ACC112 (cell line): Measurements from ENCODE around the gene DACH1.

Experiments used
- H2AFZ ChIP-seq: fragments of 200-600 bp; sonication (generic); one replicate; pipeline ENCODE4 v1.6.0; 2017; ENCODE audit warnings: antibody characterized with exemption, low read length; ENCODE audit not compliant: unreplicated experiment
- H3K27ac ChIP-seq: fragments of 200-600 bp; sonication (generic); 2 replicates; pipeline ENCODE4 v1.5.1; 2014; ENCODE audit warnings: low read depth, mild to moderate bottlenecking, antibody characterized with exemption, low read length, moderate library complexity
- H3K27me3 ChIP-seq: fragments of 200-600 bp; sonication (generic); 2 replicates; pipeline ENCODE4 v1.6.1; 2014; ENCODE audit warnings: mild to moderate bottlenecking, antibody characterized with exemption, low read length, moderate library complexity, mixed read lengths; ENCODE audit not compliant: insufficient read depth
- H3K36me3 ChIP-seq: fragments of 200-600 bp; sonication (generic); 2 replicates; pipeline ENCODE4 v1.6.1; 2016; ENCODE audit warnings: mild to moderate bottlenecking, antibody characterized with exemption, low read length, moderate library complexity, mixed read lengths; ENCODE audit not compliant: insufficient read depth
- H3K4me1 ChIP-seq: fragments of 200-600 bp; sonication (generic); one replicate; pipeline ENCODE4 v1.6.1; 2016; ENCODE audit warnings: low read length, mixed read lengths; ENCODE audit not compliant: insufficient read depth, unreplicated experiment, control insufficient read depth
- H3K4me3 ChIP-seq: fragments of 200-600 bp; sonication (generic); 2 replicates; pipeline ENCODE4 v1.5.1; 2014; ENCODE audit warnings: mild to moderate bottlenecking, low read depth, low read length
- H3K79me2 ChIP-seq: fragments of 200-600 bp; sonication (generic); one replicate; pipeline ENCODE4 v1.6.0; 2016; ENCODE audit warnings: low read length; ENCODE audit not compliant: control insufficient read depth, unreplicated experiment, insufficient read depth

Gene DACH1

GRCh38 chr13:71801781-71802180 lies 65.2 kb downstream of the DACH1 start:
- no peaks in the 10 kb centered on the region for H3K4me1 ChIP-seq
- no peaks in the 10 kb centered on the region for H3K36me3 ChIP-seq
- H3K79me2 ChIP-seq = no peaks in the 10 kb centered on the region
- H3K27ac ChIP-seq = no peak overlapping the region
- H3K27me3 ChIP-seq = no peaks in the 10 kb centered on the region
- H3K4me3 ChIP-seq = no peak overlapping the region
- no peak overlapping the region for H2AFZ ChIP-seq

GRCh38 chr13:71801165-71801760 lies 65.7 kb downstream of the DACH1 start:
- no peak overlapping the region for H2AFZ ChIP-seq
- H3K4me1 ChIP-seq = no peaks in the 10 kb centered on the region
- H3K4me3 ChIP-seq = no peak overlapping the region
- no peaks in the 10 kb centered on the region for H3K36me3 ChIP-seq
- H3K79me2 ChIP-seq = no peaks in the 10 kb centered on the region
- H3K27ac ChIP-seq = no peak overlapping the region
- no peaks in the 10 kb centered on the region for H3K27me3 ChIP-seq

- Histone ChIP-seq H3K4me3 (no peak overlapping the region), H3K4me1 (no peaks in the 10 kb centered on the region), H3K27me3 (no peaks in the 10 kb centered on the region), H3K27ac (no peak overlapping the region), H3K36me3 (no peaks in the 10 kb centered on the region), H3K79me2 (no peaks in the 10 kb centered on the region), H2AFZ (no peak overlapping the region)
These were observed 67.7 kb downstream of the DACH1 start for GRCh38 chr13:71799324-71799723.

DNA sequence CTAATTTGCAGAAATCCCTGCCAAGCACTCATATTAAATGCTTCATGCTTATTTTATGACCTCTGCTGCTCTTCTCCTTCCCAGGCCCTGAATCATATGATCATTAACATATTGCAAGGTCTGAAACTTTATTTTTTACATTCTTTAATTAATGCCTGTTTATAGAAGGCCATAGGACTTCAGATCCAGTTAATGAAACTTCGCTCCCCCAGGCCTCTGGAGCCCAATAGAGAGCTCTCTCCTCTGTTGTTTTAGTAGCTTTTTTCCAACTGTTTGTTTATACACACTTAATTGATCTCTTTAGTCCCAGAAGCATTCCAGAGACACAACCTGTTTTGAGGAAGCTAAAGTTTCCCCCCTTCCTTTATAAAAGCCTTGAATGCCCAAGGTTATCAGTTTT lies 68.3 kb downstream of the DACH1 start:
- no peaks in the 10 kb centered on the region for H3K27me3 ChIP-seq
- H3K4me3 ChIP-seq = no peak overlapping the region
- no peaks in the 10 kb centered on the region for H3K79me2 ChIP-seq
- H3K27ac ChIP-seq = no peak overlapping the region
- no peaks in the 10 kb centered on the region for H3K4me1 ChIP-seq
- no peaks in the 10 kb centered on the region for H3K36me3 ChIP-seq
- H2AFZ ChIP-seq = no peak overlapping the region

DNA sequence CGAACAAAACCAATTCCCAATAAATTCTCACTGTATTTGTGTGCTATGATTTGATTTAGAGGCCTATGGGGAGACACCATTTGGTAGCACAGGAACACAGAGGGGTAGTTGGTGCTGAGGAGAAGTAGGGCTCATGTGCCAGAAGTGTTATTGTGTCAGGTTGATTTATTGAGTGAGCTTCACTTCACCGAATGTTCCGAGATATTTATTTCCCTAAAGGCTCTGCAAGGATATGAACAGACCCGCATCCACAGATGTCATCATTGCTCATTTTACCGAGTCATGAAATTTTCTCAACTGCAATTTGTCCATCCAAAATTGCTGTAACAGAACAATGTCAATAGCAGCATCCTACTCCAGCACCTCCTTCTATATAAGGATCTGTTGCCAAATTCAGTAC lies 69.5 kb downstream of the DACH1 start:
- no peak overlapping the region for H2AFZ ChIP-seq
- H3K4me3 ChIP-seq = no peak overlapping the region
- no peaks in the 10 kb centered on the region for H3K36me3 ChIP-seq
- no peak overlapping the region for H3K27ac ChIP-seq
- no peaks in the 10 kb centered on the region for H3K27me3 ChIP-seq
- H3K79me2 ChIP-seq = no peaks in the 10 kb centered on the region
- H3K4me1 ChIP-seq = no peaks in the 10 kb centered on the region

- Histone ChIP-seq H3K27me3 (no peaks in the 10 kb centered on the region), H2AFZ (no peak overlapping the region), H3K79me2 (no peaks in the 10 kb centered on the region), H3K36me3 (no peaks in the 10 kb centered on the region), H3K4me3 (no peak overlapping the region), H3K4me1 (no peaks in the 10 kb centered on the region), H3K27ac (no peak overlapping the region)
These were observed 77.2 kb downstream of the DACH1 start for GRCh38 chr13:71789693-71790329.

GRCh38 chr13:71789037-71789436 lies 78.0 kb downstream of the DACH1 start:
- no peaks in the 10 kb centered on the region for H3K36me3 ChIP-seq
- no peaks in the 10 kb centered on the region for H3K79me2 ChIP-seq
- no peaks in the 10 kb centered on the region for H3K27me3 ChIP-seq
- H3K27ac ChIP-seq = no peak overlapping the region
- H3K4me1 ChIP-seq = no peaks in the 10 kb centered on the region
- H3K4me3 ChIP-seq = no peak overlapping the region
- no peak overlapping the region for H2AFZ ChIP-seq

GRCh38 chr13:71787414-71787813 lies 79.6 kb downstream of the DACH1 start:
- H3K4me3 ChIP-seq = no peak overlapping the region
- no peak overlapping the region for H3K27ac ChIP-seq
- no peaks in the 10 kb centered on the region for H3K4me1 ChIP-seq
- H3K79me2 ChIP-seq = no peaks in the 10 kb centered on the region
- no peaks in the 10 kb centered on the region for H3K27me3 ChIP-seq
- no peak overlapping the region for H2AFZ ChIP-seq
- H3K36me3 ChIP-seq = no peaks in the 10 kb centered on the region

DNA sequence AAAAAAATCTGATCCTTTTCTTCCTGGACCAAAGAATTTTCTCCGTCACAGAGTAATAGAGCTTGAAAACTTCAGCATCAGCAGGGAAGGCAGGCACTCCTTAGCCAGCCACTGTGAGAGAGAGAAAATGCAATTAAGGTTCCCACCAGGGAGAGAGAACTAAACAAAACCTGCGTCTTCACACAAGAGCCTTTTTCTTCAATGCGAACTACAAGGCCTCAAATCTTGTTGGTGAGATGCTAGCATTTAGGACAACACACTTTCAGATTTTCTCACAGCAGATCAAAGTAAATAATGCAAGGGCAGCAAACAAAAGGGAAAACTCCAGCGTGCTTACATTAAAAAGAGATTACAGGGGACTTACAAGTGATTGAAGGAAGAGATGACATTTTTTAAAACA lies 80.1 kb downstream of the DACH1 start:
- no peak overlapping the region for H2AFZ ChIP-seq
- H3K79me2 ChIP-seq = no peaks in the 10 kb centered on the region
- H3K27me3 ChIP-seq = no peaks in the 10 kb centered on the region
- no peaks in the 10 kb centered on the region for H3K36me3 ChIP-seq
- H3K27ac ChIP-seq = no peak overlapping the region
- no peak overlapping the region for H3K4me3 ChIP-seq
- no peaks in the 10 kb centered on the region for H3K4me1 ChIP-seq

DNA sequence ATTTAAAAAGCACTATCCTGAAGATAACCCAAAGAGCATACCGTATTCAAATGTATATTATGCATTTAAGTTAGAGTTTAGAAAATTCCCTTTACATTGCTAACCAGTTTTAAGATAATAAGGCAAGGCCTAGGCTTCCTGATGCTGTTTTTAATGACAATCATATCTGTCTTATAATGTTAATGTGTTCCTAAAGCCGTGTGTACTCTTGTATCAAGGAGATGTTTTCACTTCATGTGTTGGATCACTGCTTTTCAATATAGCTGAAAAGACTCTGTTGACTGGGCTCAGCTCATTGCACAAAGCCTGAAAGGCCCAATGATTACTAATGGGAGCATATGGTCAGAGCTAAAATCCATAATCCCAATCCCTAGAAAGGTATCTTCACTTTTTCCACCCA lies 81.6 kb downstream of the DACH1 start:
- Histone ChIP-seq H3K36me3 (no peaks in the 10 kb centered on the region), H2AFZ (no peak overlapping the region)

GRCh38 chr13:71780546-71780945 lies 86.5 kb downstream of the DACH1 start:
- H3K27ac ChIP-seq = no peak overlapping the region
- no peak overlapping the region for H2AFZ ChIP-seq
- H3K4me1 ChIP-seq = no peaks in the 10 kb centered on the region
- no peaks in the 10 kb centered on the region for H3K36me3 ChIP-seq
- H3K79me2 ChIP-seq = no peaks in the 10 kb centered on the region
- H3K27me3 ChIP-seq = no peaks in the 10 kb centered on the region
- H3K4me3 ChIP-seq = no peak overlapping the region

More for the DNA sequence above, 81.6 kb downstream of the DACH1 start:
- Histone ChIP-seq H3K79me2 (no peaks in the 10 kb centered on the region), H3K4me1 (no peaks in the 10 kb centered on the region), H3K27me3 (no peaks in the 10 kb centered on the region), H3K4me3 (no peak overlapping the region), H3K27ac (no peak overlapping the region)
